ENCODE results near the gene IFT25.
A peak's percentile ranks its signal among the peaks of the same experiment; 100 is the strongest.

IFT25 gene

GRCh38 chr1:53927376-53927881, 18.1 kb downstream of the IFT25 start:
- no peak for DNase-seq (ENCODE audit: low spot score)

GRCh38 chr1:53919675-53920066, 25.8 kb downstream of the IFT25 start:
- no peak for DNase-seq (ENCODE audit: low spot score)

- DNase-seq (ENCODE audit: low spot score): no peak
Measured at GRCh38 chr1:53918343-53918742, 27.2 kb downstream of the IFT25 start.

GRCh38 chr1:53913352-53914033, 32.0 kb downstream of the IFT25 start:
- DNase-seq (ENCODE audit: low spot score): no peak

- no peak for DNase-seq (ENCODE audit: low spot score)
Measured at GRCh38 chr1:53911442-53911841, 34.1 kb downstream of the IFT25 start.

- no peak for DNase-seq (ENCODE audit: low spot score)
Measured at GRCh38 chr1:53909946-53910345, 35.6 kb downstream of the IFT25 start.

GRCh38 chr1:53906121-53906520, 39.4 kb downstream of the IFT25 start:
- no peak for DNase-seq (ENCODE audit: low spot score)

- no peak for DNase-seq (ENCODE audit: low spot score)
Measured at GRCh38 chr1:53905509-53905908, 40.0 kb downstream of the IFT25 start.

GRCh38 chr1:53902235-53903138, 43.0 kb downstream of the IFT25 start:
- no peak for DNase-seq (ENCODE audit: low spot score)

GRCh38 chr1:53899708-53900107, 45.8 kb downstream of the IFT25 start:
- DNase-seq (ENCODE audit: low spot score): no peak

GRCh38 chr1:53899206-53899628, 46.3 kb downstream of the IFT25 start:
- DNase-seq (ENCODE audit: low spot score): peak; percentile 23

GRCh38 chr1:53896635-53897229, 48.8 kb downstream of the IFT25 start:
- peak; percentile 37 for DNase-seq (ENCODE audit: low spot score)

GRCh38 chr1:53895421-53895820, 50.1 kb downstream of the IFT25 start:
- no peak for DNase-seq (ENCODE audit: low spot score)

GRCh38 chr1:53894644-53895043, 50.9 kb downstream of the IFT25 start:
- no peak for DNase-seq (ENCODE audit: low spot score)

GRCh38 chr1:53893999-53894636, 51.4 kb downstream of the IFT25 start, which contains the start of gene DIO1:
Gene DIO1 (plus strand): TSS chr1:53894187. CDS start chr1:53894211, 24 bp downstream.
- no peak for DNase-seq (ENCODE audit: low spot score)

GRCh38 chr1:53892911-53893310, 52.6 kb downstream of the IFT25 start:
- peak; percentile 86 for DNase-seq (ENCODE audit: low spot score)

- DNase-seq (ENCODE audit: low spot score): no peak
Measured at GRCh38 chr1:53891678-53892077, 53.8 kb downstream of the IFT25 start.

- DNase-seq (ENCODE audit: low spot score): no peak
Measured at GRCh38 chr1:53891018-53891417, 54.5 kb downstream of the IFT25 start.

- no peak for DNase-seq (ENCODE audit: low spot score)
Measured at GRCh38 chr1:53890522-53890941, 55.0 kb downstream of the IFT25 start.

- peak; percentile 95 for DNase-seq (ENCODE audit: low spot score)
Measured at GRCh38 chr1:53889304-53890298, 55.9 kb downstream of the IFT25 start, which contains the start of gene YIPF1. Gene YIPF1 (minus strand): TSS chr1:53889797. CDS start chr1:53888937, 860 bp downstream.

GRCh38 chr1:53888681-53889080, 56.8 kb downstream of the IFT25 start:
- DNase-seq (ENCODE audit: low spot score): no peak
